HG03039 (cell line): ENCODE results near the gene ALDH2.
"Not testable (repeated sequence)": the region's sequence is repeated elsewhere in the genome, so short reads cannot be mapped to it uniquely, and the experiment has no call there.

Source experiments
- ATAC-seq: cut with Tn5 transposase; IDR thresholded peaks from one replicate; pipeline ENCODE4 v1.9.1; 2021; ENCODE audit warnings: mild to moderate bottlenecking, moderate library complexity; ENCODE audit not compliant: unreplicated experiment

The ALDH2 gene

DNA sequence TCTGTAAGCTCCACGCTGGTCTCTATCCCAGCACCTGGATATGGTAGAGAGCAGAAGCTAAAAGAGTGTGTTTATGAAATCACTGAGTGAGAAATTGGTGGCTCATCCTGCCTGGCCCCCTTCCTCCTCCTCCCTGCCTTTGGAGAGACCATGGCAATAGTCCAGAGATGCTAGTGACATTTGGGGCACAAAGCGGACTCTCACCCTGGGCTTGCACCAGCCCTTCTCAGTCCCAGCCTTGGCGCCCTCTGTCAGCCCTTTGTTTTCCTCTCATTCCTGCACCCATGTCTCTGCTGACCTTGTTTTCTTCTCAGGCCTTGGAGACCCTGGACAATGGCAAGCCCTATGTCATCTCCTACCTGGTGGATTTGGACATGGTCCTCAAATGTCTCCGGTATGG, 18.2 kb downstream of the ALDH2 start:
- ATAC-seq: no peak

- no peak for ATAC-seq
These were observed 18.9 kb downstream of the ALDH2 start for GRCh38 chr12:111785651-111786050.

DNA sequence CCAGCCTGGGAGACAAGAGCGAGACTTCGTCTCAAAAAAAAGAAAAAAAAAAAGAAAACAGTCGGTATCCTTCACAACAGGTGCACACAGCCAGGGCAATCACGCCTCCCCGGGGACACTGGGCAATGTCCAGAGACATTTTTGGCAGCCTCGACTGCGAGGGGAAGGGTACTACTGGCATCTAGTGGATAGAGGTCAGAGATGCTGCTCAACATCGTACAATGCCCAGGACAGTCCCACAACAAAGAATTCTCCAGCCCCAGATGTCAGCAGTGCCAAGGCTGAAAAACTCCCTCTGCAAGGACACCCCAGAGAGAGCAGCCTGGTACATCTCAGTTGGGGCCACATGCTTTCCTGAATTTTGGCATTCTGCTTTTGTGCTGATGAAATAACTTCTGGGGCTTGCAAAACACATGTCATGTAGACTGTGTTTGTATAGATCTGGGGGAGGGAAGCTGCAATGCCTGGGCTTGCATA, 21.5 kb downstream of the ALDH2 start:
- ATAC-seq: no peak

DNA sequence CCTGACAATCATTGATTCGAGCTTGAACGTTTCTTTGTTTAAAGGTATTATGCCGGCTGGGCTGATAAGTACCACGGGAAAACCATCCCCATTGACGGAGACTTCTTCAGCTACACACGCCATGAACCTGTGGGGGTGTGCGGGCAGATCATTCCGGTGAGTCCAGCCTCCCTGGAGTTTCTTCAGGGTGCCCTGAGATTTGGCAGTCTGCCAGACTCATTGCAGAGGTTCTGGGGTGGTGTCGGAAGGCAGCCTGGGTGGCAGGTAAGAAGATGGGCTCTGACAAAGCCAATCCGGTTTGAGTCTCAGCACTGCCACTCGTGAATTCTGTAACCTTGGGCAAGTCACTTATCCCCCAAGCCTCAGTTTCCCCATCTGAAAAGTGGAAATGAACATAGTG, 23.0 kb downstream of the ALDH2 start:
- no peak for ATAC-seq

- no peak for ATAC-seq
These were observed 24.8 kb downstream of the ALDH2 start for GRCh38 chr12:111791507-111791906.

DNA sequence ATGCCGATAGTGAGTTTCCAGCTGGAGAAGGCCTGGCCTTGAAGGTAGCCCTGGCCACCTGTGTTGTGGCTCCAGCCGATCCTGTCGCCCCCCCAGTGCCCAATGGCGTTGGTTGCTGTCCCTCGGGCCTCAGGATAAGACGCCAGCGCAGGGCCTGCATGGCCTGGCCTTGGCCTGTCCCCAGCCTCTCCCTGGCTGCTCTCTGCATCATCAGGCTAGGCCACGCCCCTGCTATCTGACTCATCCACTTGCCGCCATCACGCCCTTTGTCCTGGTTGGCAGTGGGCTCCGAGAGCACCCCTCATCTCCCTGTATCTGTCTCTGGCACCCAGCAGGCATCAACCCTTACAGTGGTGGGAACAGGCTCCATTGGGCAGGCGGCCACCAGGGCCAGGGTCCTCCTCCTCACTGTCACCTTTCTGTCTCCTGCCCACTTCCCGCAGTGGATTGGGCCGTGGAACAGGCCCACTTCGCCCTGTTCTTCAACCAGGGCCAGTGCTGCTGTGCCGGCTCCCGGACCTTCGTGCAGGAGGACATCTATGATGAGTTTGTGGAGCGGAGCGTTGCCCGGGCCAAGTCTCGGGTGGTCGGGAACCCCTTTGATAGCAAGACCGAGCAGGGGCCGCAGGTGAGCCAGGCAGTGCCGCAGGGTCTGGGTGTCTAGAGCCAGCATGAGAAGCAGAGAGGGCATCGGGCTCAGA, 25.6 kb downstream of the ALDH2 start:
- ATAC-seq: no peak

- no peak for ATAC-seq
These were observed 26.1 kb downstream of the ALDH2 start for GRCh38 chr12:111792856-111793235.

- no peak for ATAC-seq
These were observed 31.4 kb downstream of the ALDH2 start for GRCh38 chr12:111798182-111798581.

GRCh38 chr12:111799758-111800157, 33.0 kb downstream of the ALDH2 start:
- ATAC-seq: no peak

DNA sequence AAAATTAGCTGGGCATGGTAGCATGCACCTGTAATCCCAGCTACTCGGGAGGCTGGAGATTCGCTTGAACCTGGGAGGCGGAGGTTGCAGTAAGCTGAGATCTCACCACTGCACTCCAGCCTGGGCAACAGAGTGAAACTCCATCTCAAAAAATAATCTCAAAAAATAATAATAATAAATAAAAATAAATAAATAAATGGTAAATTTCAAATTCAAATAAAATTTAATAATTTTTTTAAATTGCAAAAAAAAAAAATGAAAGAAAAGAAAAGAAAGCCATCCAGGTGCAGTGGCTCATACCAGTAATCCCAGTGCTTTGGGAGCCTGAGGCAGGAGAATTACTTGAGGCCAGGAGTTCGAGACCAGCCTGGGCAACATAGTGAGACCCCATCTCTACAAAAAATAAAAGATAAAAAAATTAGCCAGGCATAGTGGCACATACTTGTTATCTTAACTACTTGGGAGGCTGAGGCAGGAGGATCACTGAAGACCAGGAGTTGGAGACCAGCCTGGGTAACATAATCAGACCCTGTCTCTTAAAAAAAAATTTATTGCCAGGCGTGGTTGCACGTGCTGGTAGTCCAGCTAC, 36.4 kb downstream of the ALDH2 start:
- ATAC-seq: no peak

GRCh38 chr12:111803851-111804250, 37.1 kb downstream of the ALDH2 start:
- no peak for ATAC-seq

- no peak for ATAC-seq
These were observed 39.6 kb downstream of the ALDH2 start for GRCh38 chr12:111806304-111806703.

DNA sequence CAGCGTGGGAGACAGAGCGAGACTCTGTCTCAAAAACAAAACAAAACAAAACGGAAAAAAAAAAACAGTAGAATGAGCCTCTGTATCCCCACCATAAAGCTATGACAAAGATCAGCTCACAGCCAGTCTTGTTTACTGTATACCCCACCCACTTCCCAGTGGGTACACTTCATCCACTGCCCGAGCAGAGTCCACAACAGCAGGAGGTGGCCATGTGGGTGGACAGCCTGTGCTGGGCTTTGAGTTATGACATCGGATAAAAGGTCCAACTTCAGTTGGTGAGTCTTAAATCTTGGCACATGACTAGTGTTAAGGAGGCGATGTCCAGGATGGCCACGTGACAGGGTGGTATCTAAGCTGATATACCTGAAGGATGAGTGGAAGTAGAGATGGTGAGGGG, 40.5 kb downstream of the ALDH2 start:
- ATAC-seq: no peak

- no peak for ATAC-seq
These were observed 46.4 kb downstream of the ALDH2 start for GRCh38 chr12:111812881-111813741.

DNA sequence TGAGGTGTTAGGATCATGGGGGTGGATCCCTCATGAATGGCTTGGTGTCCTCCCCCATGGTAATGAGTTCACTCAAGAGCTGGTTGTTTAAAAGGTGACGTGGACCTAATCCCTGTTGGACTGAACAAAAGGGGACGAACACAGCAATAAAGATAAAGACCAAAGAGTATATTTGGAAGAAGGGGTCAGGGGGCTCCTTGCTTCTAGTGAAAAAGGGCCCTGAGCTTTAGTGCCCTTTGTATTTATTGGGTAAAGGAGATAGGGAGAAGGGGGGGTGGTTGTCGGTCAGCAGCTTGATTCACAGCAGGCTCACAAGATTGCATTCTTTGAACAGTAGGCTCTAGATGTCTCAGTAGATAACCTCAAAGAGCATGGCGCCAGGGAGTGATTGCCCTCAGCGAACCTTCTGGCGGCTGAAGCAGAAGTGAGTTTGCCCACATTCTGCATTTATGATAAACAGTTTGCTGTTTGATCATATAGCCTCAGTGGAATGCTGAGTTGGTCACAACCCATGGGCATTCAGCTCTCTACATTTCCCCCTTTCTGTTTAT, 49.4 kb downstream of the ALDH2 start:
- ATAC-seq: no peak

DNA sequence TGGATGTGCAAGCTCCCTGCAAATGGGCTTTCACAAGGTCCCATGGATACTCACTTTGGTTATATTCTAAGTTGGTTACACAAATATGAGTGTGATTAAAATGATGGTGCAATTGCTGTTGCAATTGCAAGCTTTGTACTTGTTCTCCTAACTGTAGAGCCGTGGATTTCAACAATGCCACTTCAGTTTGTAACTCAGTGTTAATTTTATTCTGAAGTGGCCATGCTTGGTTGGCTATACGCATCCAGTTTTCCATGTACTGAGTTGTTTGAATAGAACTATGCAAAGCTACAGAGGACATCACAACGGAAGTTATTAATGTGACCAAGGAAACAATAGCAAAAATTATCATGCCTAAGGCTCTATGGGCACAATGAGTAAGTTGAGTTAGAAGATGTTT, 50.2 kb downstream of the ALDH2 start:
- ATAC-seq: not testable (repeated sequence)

DNA sequence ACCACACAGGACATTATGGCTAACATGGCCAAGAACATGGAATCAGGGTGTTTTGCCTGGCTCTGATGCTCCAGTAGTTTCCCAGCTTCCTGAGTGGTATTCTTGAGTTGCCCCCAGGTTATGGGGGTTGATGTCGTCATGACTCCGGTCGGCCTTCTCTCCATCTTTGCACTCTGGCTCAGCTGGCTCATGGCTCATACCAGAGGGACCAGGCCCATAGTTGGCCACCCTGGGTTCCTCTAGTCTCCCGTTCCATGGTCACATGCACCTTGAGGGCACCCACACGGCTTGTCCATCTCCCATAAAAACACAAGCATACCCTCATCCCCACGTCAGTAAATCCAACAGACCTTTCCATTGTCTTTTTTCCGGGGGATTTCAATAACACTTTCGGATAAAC, 51.6 kb downstream of the ALDH2 start:
- no peak for ATAC-seq

DNA sequence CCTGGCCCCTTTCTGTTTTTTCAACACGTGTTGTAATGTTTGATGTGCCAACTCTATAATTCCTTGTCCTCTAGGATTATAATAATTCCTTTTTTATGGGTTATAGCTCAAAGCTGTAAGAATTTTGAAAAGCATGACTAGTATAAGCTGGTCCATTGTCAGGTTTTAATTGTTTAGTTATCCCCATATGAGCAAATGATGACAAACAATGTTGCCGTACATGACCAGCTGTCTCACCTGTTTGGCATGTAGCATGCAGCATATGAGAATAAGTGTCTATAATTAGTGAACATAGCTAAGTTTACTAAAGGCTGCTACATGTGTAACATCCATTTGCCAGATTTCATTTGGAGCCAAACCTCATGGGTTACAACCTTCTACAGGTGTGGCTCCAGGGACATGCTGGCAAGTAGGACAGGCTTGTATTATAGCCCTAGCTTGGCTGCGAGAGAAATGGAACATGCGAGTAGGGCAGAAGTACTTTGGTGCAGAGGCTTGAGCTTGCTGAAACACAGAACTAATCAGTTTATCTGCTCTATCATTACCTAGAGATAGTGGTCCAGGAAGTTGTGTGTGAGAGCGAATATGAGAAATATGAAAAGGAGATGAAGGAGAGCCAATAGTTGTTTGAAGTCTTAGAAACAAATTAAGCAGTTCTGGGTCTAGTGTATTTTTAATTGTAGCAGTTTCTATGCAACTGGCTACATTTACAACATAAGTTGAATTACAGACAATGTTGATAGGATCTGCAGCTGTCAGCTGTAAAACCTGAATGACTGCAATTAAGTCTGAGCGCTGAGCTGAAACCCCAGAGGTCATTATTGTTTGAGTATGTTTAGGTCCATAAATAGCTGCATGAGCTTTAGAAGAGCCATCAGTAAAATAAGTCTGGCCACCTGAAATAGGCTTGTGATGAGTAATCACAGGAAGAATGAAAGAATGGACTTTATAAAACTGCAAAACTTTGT, 52.7 kb downstream of the ALDH2 start:
- ATAC-seq: no peak

DNA sequence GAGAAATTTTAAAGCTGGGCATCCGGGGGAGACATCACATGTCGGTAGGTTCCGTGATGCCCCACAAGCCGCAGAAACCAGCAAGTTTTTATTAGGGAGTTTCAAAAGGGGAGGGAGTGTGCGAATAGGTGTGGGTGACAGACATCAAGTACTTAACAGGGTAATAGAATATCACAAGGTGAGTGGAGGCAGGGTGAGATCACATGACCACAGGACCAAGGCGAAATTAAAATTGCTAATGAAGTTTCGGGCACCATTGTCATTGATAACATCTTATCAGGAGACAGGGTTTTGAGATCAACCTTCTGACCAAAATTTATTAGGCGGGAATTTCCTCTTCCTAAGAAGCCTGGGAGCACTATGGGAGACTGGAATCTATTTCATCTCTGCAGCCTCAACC, 54.1 kb downstream of the ALDH2 start:
- not testable (repeated sequence) for ATAC-seq

GRCh38 chr12:111822886-111823285, 56.2 kb downstream of the ALDH2 start:
- no peak for ATAC-seq
